Fibroblast of villous mesenchyme (primary cell): ENCODE measurements around the gene KCNMB3. TPM values are rescaled to one million over a fixed set of nuclear protein-coding genes. Genes with fewer than 3 reads are reported as not detected.
"Not testable (repeated sequence)": the region's sequence is repeated elsewhere in the genome, so short reads cannot be mapped to it uniquely, and the experiment has no call there.

Experiments used
- DNase-seq: peaks from one replicate; pipeline ENCODE4 v3.0.0-alpha.2; 2010; ENCODE audit warnings: low read depth
- H3K4me3 ChIP-seq: 2 replicates; pipeline ENCODE4 v1.5.1; 2011; ENCODE audit warnings: low read depth, mild to moderate bottlenecking, low read length
- CTCF ChIP-seq: IDR thresholded peaks from 2 replicates; pipeline ENCODE4 v1.5.1; 2012; ENCODE audit warnings: low read depth, mild to moderate bottlenecking, low read length; ENCODE audit not compliant: insufficient read depth
- total RNA-seq: library from RNA; depleted of rRNA; stranded (reverse); fragments of >200 nt; gene quantifications from 2 replicates; pipeline ENCODE4 v1.2.3, GENCODE V29; 2012

Gene KCNMB3
- total RNA-seq, 1 donor = 2.2 TPM

GRCh38 chr3:179256813-179257212, 5.9 kb upstream of the KCNMB3 start:
- H3K4me3 ChIP-seq = no peak overlapping the region
- no peak for DNase-seq
- no peak for TF ChIP-seq CTCF

GRCh38 chr3:179247289-179248015, 3.5 kb downstream of the KCNMB3 start:
- no peak for DNase-seq
- H3K4me3 ChIP-seq = no peak overlapping the region
- TF ChIP-seq CTCF = no peak

DNA sequence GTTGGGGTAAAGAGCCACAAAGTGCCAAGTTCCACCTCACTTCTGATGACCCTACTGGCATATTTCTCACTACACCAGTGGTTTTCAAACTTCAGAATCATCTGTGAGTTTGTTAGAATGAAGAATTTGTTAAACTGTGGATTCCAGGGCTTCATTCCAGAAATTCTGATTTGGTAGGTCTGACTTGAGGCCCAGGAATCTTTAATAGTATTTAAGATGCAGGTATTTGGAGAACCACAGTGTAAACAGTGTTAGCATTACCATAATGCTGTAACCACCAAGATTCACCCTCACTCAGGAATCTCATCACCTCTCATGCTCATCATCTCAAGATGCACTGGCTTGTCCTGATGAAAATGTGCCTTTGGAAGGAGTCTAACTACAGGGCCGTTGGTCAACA, 6.0 kb downstream of the KCNMB3 start:
- no peak overlapping the region for H3K4me3 ChIP-seq
- no peak for DNase-seq
- TF ChIP-seq CTCF = no peak

DNA sequence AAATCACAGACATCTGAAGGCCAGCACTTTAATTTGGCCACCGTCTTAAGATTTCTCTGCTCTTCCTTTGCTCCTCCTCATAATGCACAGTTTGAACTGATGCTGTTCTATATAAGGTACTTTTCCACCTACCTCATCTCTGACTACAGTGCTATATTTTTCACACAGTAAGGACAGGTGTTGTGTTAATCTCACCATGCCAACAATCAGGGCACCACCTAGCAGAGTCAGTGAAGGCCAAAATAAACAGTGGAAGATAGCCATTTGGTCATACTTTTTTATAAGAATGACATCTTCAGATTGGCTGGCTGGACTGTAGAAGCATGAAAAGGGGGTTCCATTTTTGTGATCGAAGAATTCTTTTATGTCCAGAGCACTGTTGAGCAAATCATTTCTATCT, 8.1 kb downstream of the KCNMB3 start:
- not testable (repeated sequence) for H3K4me3 ChIP-seq, DNase-seq

DNA sequence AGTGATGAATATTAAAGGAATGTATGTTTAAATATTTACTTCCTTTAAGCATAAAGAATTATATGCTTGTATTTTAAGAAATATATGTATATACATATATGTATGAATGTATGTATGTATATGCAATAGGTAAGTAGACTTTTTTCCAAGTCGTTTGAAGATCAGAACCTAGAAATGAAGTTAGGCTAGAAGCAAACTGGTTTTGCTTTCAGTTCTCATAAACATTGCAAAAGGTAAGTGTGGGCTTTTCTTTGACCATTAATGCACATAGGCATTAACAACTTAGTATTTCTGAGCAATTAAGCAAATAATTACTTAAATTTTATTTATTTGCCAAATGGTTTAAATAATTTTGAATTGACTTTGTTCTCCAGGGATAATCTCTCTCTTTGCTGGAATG, 10.6 kb downstream of the KCNMB3 start:
- H3K4me3 ChIP-seq, DNase-seq: not testable (repeated sequence)

DNA sequence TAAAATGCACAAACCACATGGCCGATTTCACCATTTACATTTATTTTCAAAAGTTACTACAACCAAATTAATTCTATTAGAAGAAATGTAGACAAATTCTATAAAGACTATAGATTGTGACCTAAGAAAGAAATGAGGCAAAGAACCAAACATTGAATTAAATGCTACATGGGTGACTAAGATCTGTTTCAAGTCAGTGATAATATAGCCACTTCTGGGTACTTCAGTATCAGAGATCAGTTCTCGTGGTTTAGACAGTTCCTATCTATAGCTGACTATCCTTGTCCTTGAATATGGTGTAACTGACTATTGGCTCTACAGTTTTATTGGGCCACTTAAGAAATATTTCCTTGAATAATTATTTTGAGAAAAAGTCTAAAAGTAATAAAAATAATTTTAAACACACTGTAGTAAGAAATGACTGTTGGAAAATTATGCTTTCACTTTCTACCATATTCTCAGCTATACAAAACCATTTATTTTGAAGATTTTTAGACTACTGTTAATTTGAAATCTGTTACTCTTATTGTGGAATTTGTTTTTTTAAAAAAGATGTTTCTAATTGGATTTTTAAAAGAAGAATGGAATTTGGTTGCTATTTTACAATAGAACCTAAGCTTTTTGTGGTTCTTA, 14.1 kb downstream of the KCNMB3 start:
- no peak for DNase-seq
- TF ChIP-seq CTCF = no peak

DNA sequence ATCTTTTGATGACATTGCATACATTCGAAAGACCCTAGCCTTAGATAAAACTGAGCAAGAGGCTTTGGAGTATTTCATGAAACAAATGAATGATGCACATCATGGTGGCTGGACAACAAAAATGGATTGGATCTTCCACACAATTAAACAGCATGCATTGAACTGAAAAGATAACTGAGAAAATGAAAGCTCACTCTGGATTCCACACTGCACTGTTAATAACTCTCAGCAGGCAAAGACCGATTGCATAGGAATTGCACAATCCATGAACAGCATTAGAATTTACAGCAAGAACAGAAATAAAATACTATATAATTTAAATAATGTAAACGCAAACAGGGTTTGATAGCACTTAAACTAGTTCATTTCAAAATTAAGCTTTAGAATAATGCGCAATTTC, 16.7 kb downstream of the KCNMB3 start:
- peak; percentile 59 for DNase-seq
- no peak for TF ChIP-seq CTCF
- no peak overlapping the region for H3K4me3 ChIP-seq

More for the DNA sequence above, 14.1 kb downstream of the KCNMB3 start:
- no peak overlapping the region for H3K4me3 ChIP-seq

DNA sequence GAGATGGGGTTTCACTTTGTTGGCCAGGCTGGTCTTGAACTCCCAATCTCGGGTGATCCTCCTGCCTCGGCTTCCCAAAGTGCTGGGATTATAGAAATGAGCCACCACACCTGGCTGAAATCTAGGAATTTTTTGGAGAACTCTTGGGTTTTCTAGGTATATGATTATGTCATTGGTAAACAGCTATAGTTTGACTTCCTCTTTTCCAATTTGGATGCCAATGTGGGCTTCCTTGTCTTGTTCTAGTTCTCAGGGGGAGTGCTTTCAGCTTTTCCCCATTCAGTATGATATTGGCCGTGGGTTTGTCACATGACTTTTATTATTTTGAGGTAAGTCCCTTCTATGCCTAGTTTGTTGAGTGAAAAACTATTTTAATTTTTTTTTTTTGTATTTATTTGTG, 17.9 kb downstream of the KCNMB3 start:
- no peak overlapping the region for H3K4me3 ChIP-seq
- no peak for DNase-seq
- no peak for TF ChIP-seq CTCF
